GM12865 (cell line): Measurements from ENCODE around the gene EIF2AK3.
"Not testable (repeated sequence)": the region's sequence is repeated elsewhere in the genome, so short reads cannot be mapped to it uniquely, and the experiment has no call there.

Experiments used
- DNase-seq: peaks from one replicate; pipeline ENCODE4 v3.0.0; 2010; ENCODE audit warnings: low read depth
- H3K4me3 ChIP-seq: 2 replicates; pipeline ENCODE4 v1.5.1; 2011; ENCODE audit warnings: mild to moderate bottlenecking, low read depth, low read length, control low read depth
- CTCF ChIP-seq: IDR thresholded peaks from 2 replicates; pipeline ENCODE4 v1.5.1; 2011; ENCODE audit warnings: low read length, control low read depth, low read depth, inconsistent platforms; ENCODE audit not compliant: insufficient read depth; ENCODE audit errors: missing control alignments

EIF2AK3 gene

GRCh38 chr2:88654714-88655113 is 27.4 kb upstream of the EIF2AK3 start:
- H3K4me3 ChIP-seq, result no peak overlapping the region
- TF ChIP-seq CTCF, result no peak
- no peak for DNase-seq

- H3K4me3 ChIP-seq, result no peak overlapping the region
- TF ChIP-seq CTCF, result no peak
- DNase-seq, result no peak
Measured at GRCh38 chr2:88651646-88652045, 24.4 kb upstream of the EIF2AK3 start.

GRCh38 chr2:88645291-88645882 is 18.1 kb upstream of the EIF2AK3 start:
- not testable (repeated sequence) for DNase-seq

DNA sequence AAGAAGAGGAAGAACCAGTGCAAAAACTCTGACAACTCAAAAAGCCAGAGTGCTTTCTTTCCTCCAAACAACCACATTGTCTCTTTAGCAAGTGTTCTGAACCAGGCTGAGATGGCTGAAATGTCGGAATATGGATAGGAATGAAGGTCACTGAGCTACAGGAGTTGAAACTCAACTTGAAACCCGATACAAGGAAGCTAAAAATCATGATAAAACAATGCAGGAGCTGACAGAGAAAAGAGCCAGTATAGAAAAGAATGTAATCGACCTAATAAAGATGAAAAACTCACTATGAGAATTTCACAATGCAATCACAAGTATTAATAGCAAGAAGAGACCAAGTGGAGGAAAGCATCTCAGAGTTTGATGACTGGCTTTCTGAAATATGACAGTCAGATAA is 15.0 kb upstream of the EIF2AK3 start:
- H3K4me3 ChIP-seq, result no peak overlapping the region
- TF ChIP-seq CTCF, result no peak
- DNase-seq, result no peak

More at GRCh38 chr2:88645291-88645882, 18.1 kb upstream of the EIF2AK3 start:
- H3K4me3 ChIP-seq, result not testable (repeated sequence)

- TF ChIP-seq CTCF, result no peak
- no peak overlapping the region for H3K4me3 ChIP-seq
- no peak for DNase-seq
Measured at GRCh38 chr2:88641330-88641729, 14.1 kb upstream of the EIF2AK3 start.

DNA sequence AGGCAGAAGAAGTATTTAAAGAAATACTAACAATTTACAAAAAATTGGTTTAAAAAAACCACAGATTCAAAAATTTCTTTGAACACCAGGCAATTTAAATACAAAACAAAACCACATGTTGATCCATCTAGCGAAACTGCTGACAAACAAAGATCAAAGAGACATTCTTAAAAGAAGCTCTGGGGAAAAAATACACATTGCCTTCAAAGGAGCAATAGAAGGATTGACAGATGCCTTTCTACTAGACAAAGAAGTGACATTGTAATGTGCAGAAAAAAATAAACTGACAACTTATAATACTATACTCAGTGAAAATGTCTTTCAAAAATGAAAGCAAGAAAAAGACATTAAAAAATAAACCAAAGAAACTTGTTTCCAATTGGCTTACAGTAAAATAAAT is 12.6 kb upstream of the EIF2AK3 start:
- no peak for TF ChIP-seq CTCF
- DNase-seq, result no peak
- no peak overlapping the region for H3K4me3 ChIP-seq

DNA sequence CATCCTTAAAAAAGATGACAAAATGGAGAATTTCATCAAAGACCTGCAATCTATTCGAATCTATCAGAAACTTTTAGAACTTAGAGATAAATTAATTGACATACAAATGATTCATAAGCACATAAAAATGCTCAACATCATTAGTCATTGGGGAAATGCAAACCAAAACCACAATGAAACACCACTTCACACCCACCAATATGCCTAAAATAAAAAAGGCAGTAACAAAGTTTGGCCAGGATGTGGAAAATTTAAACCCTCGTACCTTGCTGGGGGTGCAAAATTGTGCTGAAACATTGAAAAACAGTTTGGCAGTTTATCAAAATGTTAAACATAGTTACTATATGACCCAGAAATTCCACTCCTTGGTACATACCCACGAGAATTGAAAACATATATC is 11.5 kb upstream of the EIF2AK3 start:
- no peak for DNase-seq
- no peak for TF ChIP-seq CTCF
- H3K4me3 ChIP-seq, result no peak overlapping the region
